ENCODE data around the gene ZFC3H1.

DNA sequence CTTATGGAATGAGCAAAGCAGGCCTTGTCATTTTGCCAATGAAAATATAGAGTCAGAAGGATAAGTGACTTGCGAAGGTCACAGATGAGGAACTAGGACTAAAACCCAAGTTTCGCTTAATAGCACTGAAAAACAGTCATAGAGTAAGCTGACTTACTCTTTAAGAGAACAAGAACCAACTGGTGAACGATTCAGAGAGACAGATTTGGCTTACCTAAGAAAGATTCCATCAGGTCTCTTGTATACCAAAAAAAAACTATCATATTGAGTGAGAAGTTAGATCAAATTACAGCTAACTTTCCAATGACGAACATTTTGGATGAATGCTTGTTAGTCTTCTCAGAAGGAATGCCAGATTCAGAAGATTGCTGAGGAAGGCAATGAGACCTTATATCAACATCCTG is 74.2 kb downstream of the ZFC3H1 start:
- TF ChIP-seq RCOR1 (IDR thresholded peaks at IDR 0.05; ENCODE audit: borderline replicate concordance in 1 of 2, low read depth in 2 of 2, low read length in 2 of 2) (no peak), HDAC6 (IDR thresholded peaks at IDR 0.05; ENCODE audit: low read depth, low read length) (no peak), ZNF507 (tag; conservative IDR thresholded peaks at IDR 0.05) (no peak), EZH2 (IDR thresholded peaks at IDR 0.05; ENCODE audit: borderline replicate concordance, low read depth, low read length) (no peak), TAF1 (IDR thresholded peaks at IDR 0.05; ENCODE audit: control insufficient read depth, extremely low read depth, insufficient read depth, low read length, severe bottlenecking) (no peak), NR3C1 (CRISPR knock-in tag; IDR thresholded peaks at IDR 0.05) (no peak), EGR1 (conservative IDR thresholded peaks at IDR 0.05) (no peak), CBX2 (IDR thresholded peaks at IDR 0.05; ENCODE audit: insufficient read depth, low read length, poor library complexity, severe bottlenecking) (no peak)
- TF ChIP-seq, protein P1, sequence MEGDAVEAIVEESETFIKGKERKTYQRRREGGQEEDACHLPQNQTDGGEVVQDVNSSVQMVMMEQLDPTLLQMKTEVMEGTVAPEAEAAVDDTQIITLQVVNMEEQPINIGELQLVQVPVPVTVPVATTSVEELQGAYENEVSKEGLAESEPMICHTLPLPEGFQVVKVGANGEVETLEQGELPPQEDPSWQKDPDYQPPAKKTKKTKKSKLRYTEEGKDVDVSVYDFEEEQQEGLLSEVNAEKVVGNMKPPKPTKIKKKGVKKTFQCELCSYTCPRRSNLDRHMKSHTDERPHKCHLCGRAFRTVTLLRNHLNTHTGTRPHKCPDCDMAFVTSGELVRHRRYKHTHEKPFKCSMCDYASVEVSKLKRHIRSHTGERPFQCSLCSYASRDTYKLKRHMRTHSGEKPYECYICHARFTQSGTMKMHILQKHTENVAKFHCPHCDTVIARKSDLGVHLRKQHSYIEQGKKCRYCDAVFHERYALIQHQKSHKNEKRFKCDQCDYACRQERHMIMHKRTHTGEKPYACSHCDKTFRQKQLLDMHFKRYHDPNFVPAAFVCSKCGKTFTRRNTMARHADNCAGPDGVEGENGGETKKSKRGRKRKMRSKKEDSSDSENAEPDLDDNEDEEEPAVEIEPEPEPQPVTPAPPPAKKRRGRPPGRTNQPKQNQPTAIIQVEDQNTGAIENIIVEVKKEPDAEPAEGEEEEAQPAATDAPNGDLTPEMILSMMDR (IDR thresholded peaks at IDR 0.05 in 2 of 3, conservative IDR thresholded peaks at IDR 0.05 in 1 of 3; ENCODE audit: insufficient read depth in 2 of 3, low read depth in 1 of 3, low read length in 3 of 3) = no peak

Data from K562 (cell line).